SK-N-SH treated with all-trans-retinoic acid at 6 μM for 48 hours (cell line): ENCODE measurements around the gene TXNL4B.
"Not testable (repeated sequence)": the region's sequence is repeated elsewhere in the genome, so short reads cannot be mapped to it uniquely, and the experiment has no call there.

ENCODE experiments used
- CREB5 ChIP-seq: fragments of 250-450 bp; sonication (Bioruptor Pico); IDR thresholded peaks from 2 replicates; pipeline ENCODE4 v1.5.1; 2020; ENCODE audit warnings: low read depth, mild to moderate bottlenecking, moderate library complexity
- CSDC2 ChIP-seq: fragments of 250-450 bp; sonication (Bioruptor Pico); IDR thresholded peaks from 2 replicates; pipeline ENCODE4 v1.5.0; 2020; ENCODE audit warnings: mild to moderate bottlenecking, moderate library complexity
- TF ChIP-seq, protein P1 (sequence below): fragments of 250-450 bp; sonication (Bioruptor Pico); IDR thresholded peaks from 2 replicates; pipeline ENCODE4 v1.5.1; 2021; ENCODE audit warnings: mild to moderate bottlenecking, moderate library complexity
- TF ChIP-seq, protein P2 (sequence below): fragments of 250-450 bp; sonication (Bioruptor Pico); IDR thresholded peaks from 2 replicates; pipeline ENCODE4 v1.8.0; 2020; ENCODE audit warnings: mild to moderate bottlenecking, moderate library complexity, borderline replicate concordance

DNA sequence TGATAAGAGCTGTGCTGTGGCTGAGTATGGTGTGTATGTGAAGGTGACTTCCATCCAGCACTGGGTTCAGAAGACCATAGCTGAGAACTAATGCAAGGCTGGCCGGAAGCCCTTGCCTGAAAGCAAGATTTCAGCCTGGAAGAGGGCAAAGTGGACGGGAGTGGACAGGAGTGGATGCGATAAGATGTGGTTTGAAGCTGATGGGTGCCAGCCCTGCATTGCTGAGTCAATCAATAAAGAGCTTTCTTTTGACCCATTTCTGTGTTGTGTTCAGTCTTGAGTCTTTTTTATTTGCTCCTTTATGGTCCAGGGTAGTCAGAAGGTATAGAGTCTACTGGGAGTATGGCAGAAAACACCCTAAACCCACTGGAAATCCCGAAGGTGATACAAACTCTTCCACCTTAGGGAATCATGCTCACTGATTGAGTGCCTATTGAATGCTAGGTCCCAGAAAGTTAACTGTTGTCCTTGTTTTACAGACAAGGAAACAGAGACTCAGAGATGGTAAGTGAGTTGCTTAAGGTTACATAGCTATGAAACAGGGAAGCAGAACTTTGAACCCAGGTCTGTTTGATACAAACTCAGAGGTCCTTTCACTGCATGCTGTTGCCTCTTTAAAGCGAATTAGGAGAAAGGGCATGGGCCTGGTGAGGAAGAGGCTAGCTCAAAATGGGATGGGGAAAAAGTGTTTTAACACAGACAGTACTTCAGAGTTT is 16.3 kb downstream of the TXNL4B start:
- TF ChIP-seq CSDC2, CREB5 (CRISPR knock-in tag): not testable (repeated sequence)
- TF ChIP-seq, protein P1, sequence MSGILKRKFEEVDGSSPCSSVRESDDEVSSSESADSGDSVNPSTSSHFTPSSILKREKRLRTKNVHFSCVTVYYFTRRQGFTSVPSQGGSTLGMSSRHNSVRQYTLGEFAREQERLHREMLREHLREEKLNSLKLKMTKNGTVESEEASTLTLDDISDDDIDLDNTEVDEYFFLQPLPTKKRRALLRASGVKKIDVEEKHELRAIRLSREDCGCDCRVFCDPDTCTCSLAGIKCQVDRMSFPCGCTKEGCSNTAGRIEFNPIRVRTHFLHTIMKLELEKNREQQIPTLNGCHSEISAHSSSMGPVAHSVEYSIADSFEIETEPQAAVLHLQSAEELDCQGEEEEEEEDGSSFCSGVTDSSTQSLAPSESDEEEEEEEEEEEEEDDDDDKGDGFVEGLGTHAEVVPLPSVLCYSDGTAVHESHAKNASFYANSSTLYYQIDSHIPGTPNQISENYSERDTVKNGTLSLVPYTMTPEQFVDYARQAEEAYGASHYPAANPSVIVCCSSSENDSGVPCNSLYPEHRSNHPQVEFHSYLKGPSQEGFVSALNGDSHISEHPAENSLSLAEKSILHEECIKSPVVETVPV, result not testable (repeated sequence)
- TF ChIP-seq, protein P2, sequence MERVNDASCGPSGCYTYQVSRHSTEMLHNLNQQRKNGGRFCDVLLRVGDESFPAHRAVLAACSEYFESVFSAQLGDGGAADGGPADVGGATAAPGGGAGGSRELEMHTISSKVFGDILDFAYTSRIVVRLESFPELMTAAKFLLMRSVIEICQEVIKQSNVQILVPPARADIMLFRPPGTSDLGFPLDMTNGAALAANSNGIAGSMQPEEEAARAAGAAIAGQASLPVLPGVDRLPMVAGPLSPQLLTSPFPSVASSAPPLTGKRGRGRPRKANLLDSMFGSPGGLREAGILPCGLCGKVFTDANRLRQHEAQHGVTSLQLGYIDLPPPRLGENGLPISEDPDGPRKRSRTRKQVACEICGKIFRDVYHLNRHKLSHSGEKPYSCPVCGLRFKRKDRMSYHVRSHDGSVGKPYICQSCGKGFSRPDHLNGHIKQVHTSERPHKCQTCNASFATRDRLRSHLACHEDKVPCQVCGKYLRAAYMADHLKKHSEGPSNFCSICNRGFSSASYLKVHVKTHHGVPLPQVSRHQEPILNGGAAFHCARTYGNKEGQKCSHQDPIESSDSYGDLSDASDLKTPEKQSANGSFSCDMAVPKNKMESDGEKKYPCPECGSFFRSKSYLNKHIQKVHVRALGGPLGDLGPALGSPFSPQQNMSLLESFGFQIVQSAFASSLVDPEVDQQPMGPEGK (CRISPR knock-in tag), result not testable (repeated sequence)
